WTC11 (cell line): ENCODE data around the gene INPP5A.

Source experiments
- AFF4 ChIP-seq: sonication (generic); formaldehyde crosslinking; IDR thresholded peaks from 2 replicates; pipeline ENCODE4 v1.8.1; 2023; ENCODE audit warnings: mild to moderate bottlenecking, missing genetic modification reagents, borderline replicate concordance
- CREB1 ChIP-seq: sonication (generic); formaldehyde crosslinking; IDR thresholded peaks from 2 replicates; pipeline ENCODE4 v1.8.0; 2023; ENCODE audit warnings: mild to moderate bottlenecking, missing genetic modification reagents
- ETV6 ChIP-seq: sonication (generic); formaldehyde crosslinking; IDR thresholded peaks from 2 replicates; pipeline ENCODE4 v1.8.1; 2022; ENCODE audit warnings: mild to moderate bottlenecking, missing genetic modification reagents
- IRF2 ChIP-seq: sonication (generic); formaldehyde crosslinking; IDR thresholded peaks from 2 replicates; pipeline ENCODE4 v1.8.0; 2022; ENCODE audit warnings: low read depth, missing genetic modification reagents, borderline replicate concordance
- ZBTB43 ChIP-seq: sonication (generic); formaldehyde crosslinking; IDR thresholded peaks from 2 replicates; pipeline ENCODE4 v1.8.1; 2023; ENCODE audit warnings: mild to moderate bottlenecking, missing genetic modification reagents
- ZNF232 ChIP-seq: sonication (generic); formaldehyde crosslinking; IDR thresholded peaks from 2 replicates; pipeline ENCODE4 v1.8.0; 2022; ENCODE audit warnings: mild to moderate bottlenecking, missing genetic modification reagents
- ZNF317 ChIP-seq: sonication (generic); formaldehyde crosslinking; IDR thresholded peaks from 2 replicates; pipeline ENCODE4 v1.8.1; 2023; ENCODE audit warnings: low read depth, mild to moderate bottlenecking, moderate library complexity, missing genetic modification reagents, borderline replicate concordance
- TF ChIP-seq, protein P1 (sequence below): sonication (generic); formaldehyde crosslinking; conservative IDR thresholded peaks from 2 replicates; pipeline ENCODE4 v1.8.1; 2022; ENCODE audit warnings: mild to moderate bottlenecking, missing genetic modification reagents
- TF ChIP-seq, protein P2 (sequence below): fragments of 200-600 bp; IDR thresholded peaks from 2 replicates; pipeline ENCODE4 v1.8.0; 2022; ENCODE audit warnings: antibody characterized with exemption
- TF ChIP-seq, protein P3 (sequence below): sonication (generic); formaldehyde crosslinking; IDR thresholded peaks from 2 replicates; pipeline ENCODE4 v1.8.0; 2023; ENCODE audit warnings: missing genetic modification reagents, mild to moderate bottlenecking, borderline replicate concordance

DNA sequence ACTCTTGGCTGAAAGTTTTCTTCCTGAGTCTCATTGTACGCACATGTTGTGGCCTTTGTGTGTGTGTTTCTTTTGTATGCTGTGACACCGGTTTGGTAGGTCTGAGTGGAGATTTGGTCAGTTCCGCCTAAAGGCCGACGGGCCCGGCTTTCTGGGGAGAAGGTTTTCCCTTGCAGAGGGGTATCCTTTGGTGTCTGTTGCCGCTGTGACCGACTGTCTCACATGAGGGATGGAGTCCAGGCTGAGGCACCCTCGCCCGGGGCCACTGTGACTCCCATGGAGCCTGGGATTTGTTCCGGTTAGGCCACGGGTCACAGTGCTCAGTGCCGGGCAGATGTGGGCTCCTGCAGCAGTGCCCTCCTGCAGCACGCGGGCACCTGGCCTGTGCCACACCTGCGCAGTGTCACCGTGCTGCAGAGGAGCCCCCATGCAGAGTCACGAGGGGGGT lies 19.4 kb downstream of the INPP5A start:
- TF ChIP-seq IRF2 (CRISPR knock-in tag): no peak
- TF ChIP-seq, protein P1, sequence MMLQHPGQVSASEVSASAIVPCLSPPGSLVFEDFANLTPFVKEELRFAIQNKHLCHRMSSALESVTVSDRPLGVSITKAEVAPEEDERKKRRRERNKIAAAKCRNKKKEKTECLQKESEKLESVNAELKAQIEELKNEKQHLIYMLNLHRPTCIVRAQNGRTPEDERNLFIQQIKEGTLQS: no peak
- no peak for TF ChIP-seq ETV6
- TF ChIP-seq, protein P2, sequence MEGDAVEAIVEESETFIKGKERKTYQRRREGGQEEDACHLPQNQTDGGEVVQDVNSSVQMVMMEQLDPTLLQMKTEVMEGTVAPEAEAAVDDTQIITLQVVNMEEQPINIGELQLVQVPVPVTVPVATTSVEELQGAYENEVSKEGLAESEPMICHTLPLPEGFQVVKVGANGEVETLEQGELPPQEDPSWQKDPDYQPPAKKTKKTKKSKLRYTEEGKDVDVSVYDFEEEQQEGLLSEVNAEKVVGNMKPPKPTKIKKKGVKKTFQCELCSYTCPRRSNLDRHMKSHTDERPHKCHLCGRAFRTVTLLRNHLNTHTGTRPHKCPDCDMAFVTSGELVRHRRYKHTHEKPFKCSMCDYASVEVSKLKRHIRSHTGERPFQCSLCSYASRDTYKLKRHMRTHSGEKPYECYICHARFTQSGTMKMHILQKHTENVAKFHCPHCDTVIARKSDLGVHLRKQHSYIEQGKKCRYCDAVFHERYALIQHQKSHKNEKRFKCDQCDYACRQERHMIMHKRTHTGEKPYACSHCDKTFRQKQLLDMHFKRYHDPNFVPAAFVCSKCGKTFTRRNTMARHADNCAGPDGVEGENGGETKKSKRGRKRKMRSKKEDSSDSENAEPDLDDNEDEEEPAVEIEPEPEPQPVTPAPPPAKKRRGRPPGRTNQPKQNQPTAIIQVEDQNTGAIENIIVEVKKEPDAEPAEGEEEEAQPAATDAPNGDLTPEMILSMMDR: no peak
- TF ChIP-seq ZNF232 (CRISPR knock-in tag): no peak
- no peak for TF ChIP-seq CREB1 (CRISPR knock-in tag)
- no peak for TF ChIP-seq AFF4
- TF ChIP-seq ZBTB43: no peak
- TF ChIP-seq, protein P3, sequence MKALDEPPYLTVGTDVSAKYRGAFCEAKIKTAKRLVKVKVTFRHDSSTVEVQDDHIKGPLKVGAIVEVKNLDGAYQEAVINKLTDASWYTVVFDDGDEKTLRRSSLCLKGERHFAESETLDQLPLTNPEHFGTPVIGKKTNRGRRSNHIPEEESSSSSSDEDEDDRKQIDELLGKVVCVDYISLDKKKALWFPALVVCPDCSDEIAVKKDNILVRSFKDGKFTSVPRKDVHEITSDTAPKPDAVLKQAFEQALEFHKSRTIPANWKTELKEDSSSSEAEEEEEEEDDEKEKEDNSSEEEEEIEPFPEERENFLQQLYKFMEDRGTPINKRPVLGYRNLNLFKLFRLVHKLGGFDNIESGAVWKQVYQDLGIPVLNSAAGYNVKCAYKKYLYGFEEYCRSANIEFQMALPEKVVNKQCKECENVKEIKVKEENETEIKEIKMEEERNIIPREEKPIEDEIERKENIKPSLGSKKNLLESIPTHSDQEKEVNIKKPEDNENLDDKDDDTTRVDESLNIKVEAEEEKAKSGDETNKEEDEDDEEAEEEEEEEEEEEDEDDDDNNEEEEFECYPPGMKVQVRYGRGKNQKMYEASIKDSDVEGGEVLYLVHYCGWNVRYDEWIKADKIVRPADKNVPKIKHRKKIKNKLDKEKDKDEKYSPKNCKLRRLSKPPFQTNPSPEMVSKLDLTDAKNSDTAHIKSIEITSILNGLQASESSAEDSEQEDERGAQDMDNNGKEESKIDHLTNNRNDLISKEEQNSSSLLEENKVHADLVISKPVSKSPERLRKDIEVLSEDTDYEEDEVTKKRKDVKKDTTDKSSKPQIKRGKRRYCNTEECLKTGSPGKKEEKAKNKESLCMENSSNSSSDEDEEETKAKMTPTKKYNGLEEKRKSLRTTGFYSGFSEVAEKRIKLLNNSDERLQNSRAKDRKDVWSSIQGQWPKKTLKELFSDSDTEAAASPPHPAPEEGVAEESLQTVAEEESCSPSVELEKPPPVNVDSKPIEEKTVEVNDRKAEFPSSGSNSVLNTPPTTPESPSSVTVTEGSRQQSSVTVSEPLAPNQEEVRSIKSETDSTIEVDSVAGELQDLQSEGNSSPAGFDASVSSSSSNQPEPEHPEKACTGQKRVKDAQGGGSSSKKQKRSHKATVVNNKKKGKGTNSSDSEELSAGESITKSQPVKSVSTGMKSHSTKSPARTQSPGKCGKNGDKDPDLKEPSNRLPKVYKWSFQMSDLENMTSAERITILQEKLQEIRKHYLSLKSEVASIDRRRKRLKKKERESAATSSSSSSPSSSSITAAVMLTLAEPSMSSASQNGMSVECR (CRISPR knock-in tag): no peak
- no peak for TF ChIP-seq ZNF317 (CRISPR knock-in tag)
